HCT116 (cell line): Measurements from ENCODE around the gene SEZ6. TPM values are rescaled to one million over a fixed set of nuclear protein-coding genes. Genes with fewer than 3 reads are reported as not detected.

Source experiments
- ATAC-seq: fragments of 200-7000 bp; cut with Tn5 transposase; 2 replicates; pipeline ENCODE4 v1.9.1; 2020; ENCODE audit warnings: mild to moderate bottlenecking, moderate library complexity
- BruUV-seq: library from RNA; stranded (reverse); fragments of 400-500 nt; replicated peaks from 2 replicates; lab custom pipeline; 2021; lab: Mats Ljungman, UMichigan
- CTCF ChIA-PET: fragments of 300-600 bp; sonication (Branson Sonifier 250); formaldehyde crosslinking; loops from one replicate; lab custom pipeline; 2021; ENCODE audit warnings: antibody characterized with exemption; lab: Charles Lee
- POLR2A ChIA-PET: fragments of 300-600, 350-600 bp; sonication (Branson Sonifier 250); formaldehyde crosslinking; loops from one replicate; lab custom pipeline; 2021; ENCODE audit warnings: antibody characterized with exemption; lab: Charles Lee
- RAD21 ChIA-PET, 2 experiments: fragments of 300-600 bp; sonication (Branson Sonifier 250); formaldehyde crosslinking; loops; one replicate each; lab custom pipeline; 2023; ENCODE audit warnings: low total read pairs in 2 of 2; ENCODE audit not compliant: uncharacterized antibody in 2 of 2, unreplicated experiment in 2 of 2, low non-redundant PET in 1 of 2; lab: Charles Lee
- DNase-seq: peaks from one replicate; pipeline ENCODE4 v3.0.0-alpha.2; 2010; ENCODE audit warnings: low read depth, low spot score
- H2AFZ ChIP-seq: fragments of 200-600 bp; shearing (Covaris generic), sonication (generic); 2 replicates; pipeline ENCODE4 v1.6.1; 2017; ENCODE audit warnings: low read depth, mixed run types, mixed read lengths, antibody characterized with exemption, low read length; ENCODE audit not compliant: poor library complexity, severe bottlenecking
- H3K27ac ChIP-seq: 2 replicates; pipeline ENCODE4 v1.5.1; 2012; ENCODE audit warnings: low read depth, low read length
- H3K27me3 ChIP-seq: fragments of 200-600 bp; sonication (generic); 2 replicates; pipeline ENCODE4 v1.6.1; 2016; ENCODE audit warnings: mixed run types, low read length, mixed read lengths; ENCODE audit not compliant: insufficient read depth
- H3K36me3 ChIP-seq, 2 experiments: fragments of 200-500 bp in 1 of 2; fragments of 200-600 bp in 1 of 2; sonication (Bioruptor generic) in 1 of 2; sonication (generic) in 1 of 2; 2 replicates each; pipeline versions ENCODE4 v1.5.1 to v1.6.1; 2014 to 2016; ENCODE audit warnings: low read length in 2 of 2, inconsistent platforms in 1 of 2, mixed read lengths in 1 of 2, mixed run types in 1 of 2; ENCODE audit not compliant: insufficient read depth in 2 of 2, control insufficient read depth in 1 of 2
- H3K4me1 ChIP-seq, 2 experiments: fragments of 200-600 bp in 1 of 2; sonication (generic) in 1 of 2; 2 replicates each; pipeline versions ENCODE4 v1.5.1 to v1.6.1; 2012 to 2017; ENCODE audit warnings: low read length in 2 of 2, inconsistent platforms in 1 of 2, mild to moderate bottlenecking in 1 of 2, mixed read lengths in 1 of 2, mixed run types in 1 of 2, moderate library complexity in 1 of 2; ENCODE audit not compliant: insufficient read depth in 2 of 2, control insufficient read depth in 1 of 2
- H3K4me2 ChIP-seq: fragments of 200-600 bp; sonication (generic); 2 replicates; pipeline ENCODE4 v1.6.1; 2017; ENCODE audit warnings: mixed run types, low read length, mixed read lengths
- H3K4me3 ChIP-seq, 2 experiments: fragments of 200-600 bp in 1 of 2; sonication (generic) in 1 of 2; replicated peaks in 1 of 2; 2 replicates each; pipeline ENCODE4 v1.5.1; 2011 to 2016; ENCODE audit warnings: low read length in 2 of 2, control low read depth in 1 of 2, low read depth in 1 of 2, mild to moderate bottlenecking in 1 of 2, mixed read lengths in 1 of 2, mixed run types in 1 of 2
- H3K79me2 ChIP-seq: fragments of 200-600 bp; sonication (generic); 2 replicates; pipeline ENCODE4 v1.6.1; 2017; ENCODE audit warnings: mild to moderate bottlenecking, mixed run types, low read length, moderate library complexity, mixed read lengths; ENCODE audit not compliant: insufficient read depth
- H3K9ac ChIP-seq: fragments of 200-600 bp; sonication (generic); 2 replicates; pipeline ENCODE4 v1.6.1; 2016; ENCODE audit warnings: low read length, mixed read lengths
- H3K9me2 ChIP-seq: fragments of 200-600 bp; sonication (generic), shearing (Covaris generic); 2 replicates; pipeline ENCODE4 v1.6.1; 2017; ENCODE audit warnings: mixed run types, mild to moderate bottlenecking, moderate library complexity; ENCODE audit not compliant: insufficient read depth
- H3K9me3 ChIP-seq, 2 experiments: fragments of 200-500 bp in 1 of 2; fragments of 200-600 bp in 1 of 2; sonication (Bioruptor generic) in 1 of 2; sonication (generic) in 1 of 2; 2 replicates each; pipeline ENCODE4 v1.6.1; 2014 to 2017; ENCODE audit warnings: low read length in 2 of 2, mixed read lengths in 2 of 2, inconsistent platforms in 1 of 2, low read depth in 1 of 2, mild to moderate bottlenecking in 1 of 2, mixed run types in 1 of 2, moderate library complexity in 1 of 2; ENCODE audit not compliant: control insufficient read depth in 1 of 2, insufficient read depth in 1 of 2
- H4K20me1 ChIP-seq: fragments of 200-600 bp; sonication (generic), shearing (Covaris generic); 2 replicates; pipeline ENCODE4 v1.6.1; 2017; ENCODE audit warnings: mixed run types, mild to moderate bottlenecking, moderate library complexity; ENCODE audit not compliant: insufficient read depth
- CBX3 ChIP-seq: IDR thresholded peaks from 2 replicates; pipeline ENCODE4 v1.6.1; 2012; ENCODE audit warnings: low read depth
- CEBPB ChIP-seq: IDR thresholded peaks from 2 replicates; pipeline ENCODE4 v1.6.1; 2012; ENCODE audit warnings: low read depth
- EGR1 ChIP-seq: IDR thresholded peaks from 2 replicates; pipeline ENCODE4 v1.6.1; 2012; ENCODE audit warnings: low read depth
- ELF1 ChIP-seq: IDR thresholded peaks from 2 replicates; pipeline ENCODE4 v1.6.1; 2012; ENCODE audit warnings: low read depth, borderline replicate concordance
- FOSL1 ChIP-seq: IDR thresholded peaks from 2 replicates; pipeline ENCODE4 v1.6.1; 2012; ENCODE audit warnings: low read depth
- JUND ChIP-seq: IDR thresholded peaks from 2 replicates; pipeline ENCODE4 v1.6.1; 2012
- POLR2A ChIP-seq: IDR thresholded peaks from 2 replicates; pipeline ENCODE4 v1.7.0; 2011; ENCODE audit warnings: borderline replicate concordance; ENCODE audit not compliant: insufficient read depth, insufficient read length; ENCODE audit errors: extremely low read depth
- POLR2AphosphoS5 ChIP-seq: IDR thresholded peaks from 2 replicates; pipeline ENCODE4 v1.6.1; 2011; ENCODE audit warnings: mild to moderate bottlenecking, low read depth, low read length, moderate library complexity
- RAD21 ChIP-seq: IDR thresholded peaks from 2 replicates; pipeline ENCODE4 v1.6.1; 2012; ENCODE audit warnings: low read depth, mild to moderate bottlenecking
- SRF ChIP-seq: IDR thresholded peaks from 2 replicates; pipeline ENCODE4 v1.6.1; 2012; ENCODE audit warnings: low read depth
- TCF7L2 ChIP-seq: IDR thresholded peaks from 2 replicates; pipeline ENCODE4 v1.7.0; 2011; ENCODE audit warnings: borderline replicate concordance, inconsistent platforms; ENCODE audit not compliant: insufficient read depth, insufficient read length; ENCODE audit errors: extremely low read depth
- YY1 ChIP-seq: IDR thresholded peaks from 2 replicates; pipeline ENCODE4 v1.6.1; 2011; ENCODE audit warnings: low read length, low read depth, moderate library complexity, mild to moderate bottlenecking; ENCODE audit not compliant: insufficient replicate concordance; ENCODE audit errors: extremely low read depth
- intact Hi-C: fragments of 100-400 bp; cut with micrococcal nuclease; formaldehyde crosslinking; loops from 2 replicates; pipeline ENCODE4 v1.10.0; 2022
- total RNA-seq: library from RNA; stranded (reverse); gene quantifications from one replicate; pipeline ENCODE4 v1.2.1, GENCODE V29; 2021; ENCODE audit not compliant: unreplicated experiment
- TF ChIP-seq, protein P1 (sequence below): IDR thresholded peaks from 2 replicates; pipeline ENCODE4 v1.6.1; 2012
- TF ChIP-seq, protein P2 (sequence below), 3 experiments: fragments of 200-600 bp in 1 of 3; sonication (generic) in 1 of 3; IDR thresholded peaks in 2 of 3; conservative IDR thresholded peaks in 1 of 3; 2 replicates each; pipeline ENCODE4 v1.5.1; 2012 to 2017; ENCODE audit warnings: low read depth in 2 of 3, low read length in 2 of 3, antibody characterized with exemption in 1 of 3, borderline replicate concordance in 1 of 3, control low read depth in 1 of 3, mild to moderate bottlenecking in 1 of 3, mixed read lengths in 1 of 3, mixed run types in 1 of 3, moderate library complexity in 1 of 3; ENCODE audit not compliant: insufficient read depth in 1 of 3

SEZ6 gene
- total RNA-seq, 1 experiment from 2014 or later, result 0.22 TPM

DNA sequence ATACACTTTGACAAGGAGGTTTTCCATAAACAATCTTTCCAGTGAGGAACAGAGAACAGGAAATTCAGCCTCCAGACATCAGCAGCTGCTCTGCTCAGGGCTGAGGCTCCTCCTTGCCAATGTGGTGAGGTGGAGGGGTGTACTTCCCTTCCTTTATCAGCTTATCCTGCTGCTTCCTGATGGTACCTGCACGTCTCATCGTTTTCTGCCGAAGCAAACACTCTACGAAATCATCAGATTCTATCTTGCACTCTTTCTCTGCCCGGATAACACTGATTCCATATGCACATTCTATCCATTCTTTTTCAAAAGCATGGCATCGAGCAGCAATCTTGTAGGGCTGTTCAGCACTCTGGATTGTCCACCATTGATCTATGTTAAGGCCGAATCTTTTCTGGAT is 15.4 kb upstream of the SEZ6 start (continued):
- no peak for TF ChIP-seq SRF
- no peak for TF ChIP-seq POLR2AphosphoS5
- TF ChIP-seq JUND, result no peak
- no peak for TF ChIP-seq RAD21
- TF ChIP-seq CEBPB, result no peak
- TF ChIP-seq TCF7L2, result no peak
- TF ChIP-seq POLR2A, result no peak
- no peak for TF ChIP-seq ELF1
- TF ChIP-seq CBX3, result no peak
- TF ChIP-seq, all 23 proteins: peak for 0

DNA sequence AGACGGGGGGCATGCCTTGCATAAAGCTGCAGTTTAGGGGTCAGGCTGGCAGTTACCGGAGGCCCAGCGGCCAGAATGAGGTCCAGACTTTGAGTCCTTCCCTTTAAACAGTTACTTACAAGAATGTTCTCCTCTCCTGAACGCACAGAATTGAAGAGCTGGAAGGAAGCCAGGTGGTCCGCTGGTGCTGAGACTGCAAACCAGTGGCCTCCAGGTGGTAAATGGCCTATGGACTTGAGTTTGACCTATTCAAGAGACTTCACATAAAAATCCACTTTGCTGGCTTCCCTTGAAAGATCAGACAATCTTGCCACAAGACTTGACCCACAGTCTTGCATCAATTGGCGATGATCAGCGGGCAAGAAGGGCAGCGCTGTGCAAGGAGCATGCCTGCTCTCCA is 14.7 kb upstream of the SEZ6 start:
- CTCF ChIA-PET, result no interaction called here
- Histone ChIP-seq H3K9ac (no peak overlapping the region), H3K4me1 (no peaks in the 10 kb centered on the region), H3K27ac (no peak overlapping the region), H3K36me3 (no peaks in the 10 kb centered on the region), H3K9me2 (no peaks in the 10 kb centered on the region), H3K9me3 (no peaks in the 10 kb centered on the region), H3K79me2 (no peaks in the 10 kb centered on the region), H4K20me1 (no peaks in the 10 kb centered on the region), H2AFZ (no peak overlapping the region), H3K27me3 (peaks cover 59% of the 10 kb centered on the region), H3K4me2 (no peak overlapping the region), H3K4me3 (no peak overlapping the region)
- RAD21 ChIA-PET, result no interaction called here
- TF ChIP-seq, protein P1, sequence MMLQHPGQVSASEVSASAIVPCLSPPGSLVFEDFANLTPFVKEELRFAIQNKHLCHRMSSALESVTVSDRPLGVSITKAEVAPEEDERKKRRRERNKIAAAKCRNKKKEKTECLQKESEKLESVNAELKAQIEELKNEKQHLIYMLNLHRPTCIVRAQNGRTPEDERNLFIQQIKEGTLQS, result no peak
- TF ChIP-seq EGR1 (no peak), FOSL1 (no peak), POLR2AphosphoS5 (no peak), ELF1 (no peak), YY1 (no peak)
- TF ChIP-seq, protein P2, sequence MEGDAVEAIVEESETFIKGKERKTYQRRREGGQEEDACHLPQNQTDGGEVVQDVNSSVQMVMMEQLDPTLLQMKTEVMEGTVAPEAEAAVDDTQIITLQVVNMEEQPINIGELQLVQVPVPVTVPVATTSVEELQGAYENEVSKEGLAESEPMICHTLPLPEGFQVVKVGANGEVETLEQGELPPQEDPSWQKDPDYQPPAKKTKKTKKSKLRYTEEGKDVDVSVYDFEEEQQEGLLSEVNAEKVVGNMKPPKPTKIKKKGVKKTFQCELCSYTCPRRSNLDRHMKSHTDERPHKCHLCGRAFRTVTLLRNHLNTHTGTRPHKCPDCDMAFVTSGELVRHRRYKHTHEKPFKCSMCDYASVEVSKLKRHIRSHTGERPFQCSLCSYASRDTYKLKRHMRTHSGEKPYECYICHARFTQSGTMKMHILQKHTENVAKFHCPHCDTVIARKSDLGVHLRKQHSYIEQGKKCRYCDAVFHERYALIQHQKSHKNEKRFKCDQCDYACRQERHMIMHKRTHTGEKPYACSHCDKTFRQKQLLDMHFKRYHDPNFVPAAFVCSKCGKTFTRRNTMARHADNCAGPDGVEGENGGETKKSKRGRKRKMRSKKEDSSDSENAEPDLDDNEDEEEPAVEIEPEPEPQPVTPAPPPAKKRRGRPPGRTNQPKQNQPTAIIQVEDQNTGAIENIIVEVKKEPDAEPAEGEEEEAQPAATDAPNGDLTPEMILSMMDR (IDR thresholded peaks at IDR 0.05 in 2 of 3, conservative IDR thresholded peaks at IDR 0.05 in 1 of 3; ENCODE audit: borderline replicate concordance in 1 of 3, insufficient read depth in 1 of 3, low read depth in 2 of 3, low read length in 2 of 3), result no peak
- BruUV-seq, result no TSS peak
- ATAC-seq (no peak), DNase-seq (no peak)
- intact Hi-C loops, result no loop called here
- POLR2A ChIA-PET, result no interaction called here
